Activated CD4-positive, alpha-beta T cell treated with anti-CD3 and anti-CD28 coated beads for 1 hour (primary cell): Measurements from ENCODE around the gene SLC6A9.

Experiments used
- DNase-seq: peaks from one replicate; pipeline ENCODE4 v3.0.0-alpha.2; 2020

Gene SLC6A9

GRCh38 chr1:44025816-44026215 lies 5.4 kb downstream of the SLC6A9 start:
- DNase-seq, result no peak

DNA sequence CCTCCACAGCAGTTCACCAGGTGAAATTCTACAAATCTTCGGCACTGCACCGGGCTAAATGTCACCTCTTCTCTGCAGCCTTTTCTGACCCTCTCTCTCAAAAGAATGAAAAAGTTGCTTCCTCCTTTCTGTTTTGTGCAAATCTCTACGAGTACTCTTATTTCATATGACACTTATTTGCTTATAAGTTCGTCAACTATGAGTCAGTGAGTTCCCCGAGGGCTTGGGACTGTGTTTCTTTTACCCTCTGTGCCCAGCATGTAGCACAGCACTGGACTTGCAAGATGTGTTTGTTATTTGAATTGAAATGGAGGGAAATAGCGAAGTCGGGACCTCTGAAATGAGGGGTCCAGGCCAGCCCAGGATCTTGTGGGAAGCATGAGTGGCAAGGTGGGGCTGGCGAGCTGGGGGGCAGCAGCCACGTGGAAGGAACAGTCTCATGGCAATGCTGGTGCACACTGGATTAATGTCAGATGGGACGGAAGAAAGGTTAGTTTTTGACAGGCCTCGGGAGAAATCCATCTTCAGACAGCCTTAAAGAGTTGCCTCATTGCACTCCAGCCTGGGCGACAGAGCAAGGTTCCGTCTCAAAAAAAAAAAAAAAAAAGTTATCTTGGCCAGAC lies 6.2 kb downstream of the SLC6A9 start:
- DNase-seq, result no peak

DNA sequence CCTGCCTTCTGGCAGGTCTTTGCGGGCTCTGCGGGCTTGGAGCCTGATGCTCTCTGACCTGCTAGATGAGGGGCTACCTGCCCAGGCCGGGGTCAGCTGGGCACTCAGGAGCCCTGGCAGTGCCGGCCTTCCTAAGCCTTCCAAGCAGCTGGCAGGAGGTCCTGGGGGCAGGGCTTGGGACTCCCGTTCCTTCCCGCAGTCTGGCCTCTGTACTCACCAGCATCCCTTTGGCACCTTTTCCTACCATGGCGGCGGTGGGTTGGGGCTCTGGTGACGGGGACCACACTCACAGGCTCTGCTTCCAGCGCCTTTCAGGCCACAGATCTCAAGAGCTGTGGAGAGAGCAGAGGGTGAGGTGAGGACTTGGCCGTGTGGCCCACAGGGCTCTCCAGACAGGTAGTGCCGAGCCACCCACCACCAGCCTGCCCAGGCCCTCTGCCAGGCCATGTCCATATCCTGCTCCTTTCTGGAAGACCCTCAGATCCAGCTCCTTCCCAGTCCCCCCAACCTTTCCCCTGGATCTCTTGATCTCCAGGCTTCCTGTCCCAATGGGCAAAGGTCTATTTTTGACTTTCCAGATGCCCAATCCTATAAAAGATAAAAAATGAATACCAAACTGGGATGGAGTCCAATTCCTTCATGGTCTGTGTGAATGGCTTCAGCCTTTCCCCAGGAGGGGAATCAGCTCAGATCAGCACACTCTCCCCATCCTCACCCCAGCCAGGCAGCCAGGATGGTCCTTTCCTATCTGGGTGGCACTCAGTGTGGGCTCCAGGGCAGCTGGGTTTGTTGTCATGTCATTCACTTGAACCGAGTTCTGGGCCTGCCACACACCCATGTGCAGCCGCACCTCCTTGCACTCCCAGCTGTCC lies 7.0 kb downstream of the SLC6A9 start:
- DNase-seq, result no peak

DNA sequence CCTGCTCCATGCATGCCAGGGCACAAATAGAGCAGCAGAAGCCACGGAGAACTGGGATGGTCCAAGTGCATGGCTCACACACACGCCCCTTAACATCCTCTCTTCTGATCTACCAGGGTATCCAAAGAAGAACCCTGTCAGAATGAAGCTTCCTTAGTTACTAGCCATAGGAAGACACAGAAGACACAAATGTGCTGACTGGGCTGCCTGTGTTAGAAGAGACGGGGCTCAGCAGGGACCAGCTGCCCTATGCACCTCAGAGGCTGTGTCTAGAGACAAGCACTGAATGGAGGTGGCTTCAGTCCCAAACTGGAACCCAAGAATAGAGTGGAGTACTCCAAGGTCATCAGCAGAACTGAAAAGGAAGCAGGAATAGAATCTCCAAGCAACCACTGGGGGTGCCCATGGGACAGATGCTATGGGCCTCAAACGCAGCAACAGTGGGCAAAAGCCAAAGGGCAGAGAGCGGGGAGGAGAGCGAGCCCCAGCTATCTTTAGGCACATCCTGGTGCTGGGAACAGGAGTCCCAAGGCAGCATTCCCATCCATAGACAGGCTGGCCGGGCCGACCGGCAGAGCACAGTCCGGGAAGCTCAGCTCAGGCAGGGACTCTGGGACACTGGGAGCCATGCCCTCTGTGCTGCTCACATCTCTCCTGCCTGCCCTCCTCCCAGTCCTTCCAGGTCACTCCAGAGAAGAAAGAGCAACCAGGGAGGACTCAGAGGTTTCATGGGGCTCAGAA lies 9.5 kb downstream of the SLC6A9 start:
- DNase-seq, result no peak

GRCh38 chr1:44021156-44021555 lies 10.1 kb downstream of the SLC6A9 start:
- no peak for DNase-seq

GRCh38 chr1:44020464-44020863 lies 10.8 kb downstream of the SLC6A9 start:
- DNase-seq, result no peak

- no peak for DNase-seq
Measured at GRCh38 chr1:44019466-44019948, 11.8 kb downstream of the SLC6A9 start.

GRCh38 chr1:44016890-44017400 lies 14.3 kb downstream of the SLC6A9 start:
- DNase-seq, result no peak

DNA sequence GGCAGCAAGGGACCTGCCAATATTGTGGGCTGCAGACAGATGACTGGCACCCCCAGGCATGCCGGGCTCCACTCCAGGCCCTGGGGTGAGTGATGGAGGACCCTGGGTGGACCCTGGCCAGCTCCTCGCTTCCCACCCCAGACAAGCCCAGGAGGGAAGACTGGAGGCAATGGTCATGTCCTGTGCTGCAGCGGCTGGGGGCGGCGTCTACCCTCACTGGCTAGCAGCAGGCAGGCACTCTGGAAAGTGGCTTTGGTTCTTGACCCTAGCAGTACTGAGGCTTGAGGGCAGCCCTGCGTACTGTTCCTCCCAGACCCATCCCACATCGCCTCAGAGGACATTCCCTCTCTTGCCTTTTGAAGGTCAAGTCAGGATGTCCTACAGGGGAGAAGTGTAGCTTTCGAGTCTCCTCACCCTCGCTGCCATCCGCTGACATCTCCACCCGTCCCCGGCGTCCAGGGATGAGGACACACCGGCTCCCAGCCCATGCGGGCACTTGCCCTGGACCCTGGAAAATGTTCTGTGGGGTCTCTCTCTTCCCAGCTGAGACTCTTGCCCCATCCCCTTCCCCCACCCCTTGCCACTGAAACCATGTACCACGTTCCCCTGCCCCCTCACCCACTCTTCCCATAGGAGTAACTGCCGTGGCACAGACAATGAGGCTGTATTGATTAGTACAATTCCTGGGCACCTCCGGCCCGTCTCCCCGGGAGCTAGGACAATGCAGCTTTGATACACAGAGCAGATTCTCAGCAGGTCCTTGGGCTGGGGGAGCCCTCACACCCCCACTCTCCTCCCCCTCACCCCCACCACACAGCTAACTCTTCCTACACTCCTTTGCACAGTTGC lies 15.0 kb downstream of the SLC6A9 start:
- no peak for DNase-seq

GRCh38 chr1:44015206-44015605 lies 16.1 kb downstream of the SLC6A9 start:
- no peak for DNase-seq

- DNase-seq, result no peak
Measured at GRCh38 chr1:44014365-44015104, 16.7 kb downstream of the SLC6A9 start.

GRCh38 chr1:44013949-44014348 lies 17.3 kb downstream of the SLC6A9 start:
- no peak for DNase-seq

- no peak for DNase-seq
Measured at GRCh38 chr1:44012941-44013609, 18.2 kb downstream of the SLC6A9 start.

- DNase-seq, result no peak
Measured at GRCh38 chr1:44012404-44012803, 18.9 kb downstream of the SLC6A9 start.

GRCh38 chr1:44010935-44011471 lies 20.3 kb downstream of the SLC6A9 start:
- no peak for DNase-seq

- DNase-seq, result no peak
Measured at GRCh38 chr1:44008259-44008658, 23.0 kb downstream of the SLC6A9 start.

DNA sequence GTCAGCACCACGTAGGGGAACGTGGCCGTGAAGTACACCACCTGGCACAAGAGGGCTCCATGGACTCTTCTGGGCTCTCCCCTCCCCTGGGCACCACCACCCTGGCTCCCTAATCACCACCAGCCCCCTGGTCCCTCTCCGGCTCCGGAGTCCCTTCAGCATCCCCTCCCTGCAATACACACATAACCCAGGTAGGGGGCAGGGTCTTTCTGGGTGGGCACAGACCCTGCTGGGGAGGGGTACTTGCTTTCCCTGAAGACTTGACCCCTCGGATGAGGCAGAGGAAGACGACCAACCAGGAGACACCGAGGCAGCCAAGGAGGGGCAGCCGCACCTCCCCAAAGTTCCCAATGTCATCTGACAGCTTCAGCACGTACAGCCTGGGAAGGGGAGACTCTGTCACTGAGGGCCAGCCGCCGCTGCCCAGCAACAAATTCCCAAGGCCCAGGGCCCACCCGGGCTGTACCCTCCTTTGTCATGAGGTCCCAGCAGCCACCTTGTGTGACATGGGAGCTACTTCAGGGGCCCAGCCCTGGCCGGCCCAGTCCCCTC lies 28.6 kb downstream of the SLC6A9 start:
- DNase-seq, result no peak

DNA sequence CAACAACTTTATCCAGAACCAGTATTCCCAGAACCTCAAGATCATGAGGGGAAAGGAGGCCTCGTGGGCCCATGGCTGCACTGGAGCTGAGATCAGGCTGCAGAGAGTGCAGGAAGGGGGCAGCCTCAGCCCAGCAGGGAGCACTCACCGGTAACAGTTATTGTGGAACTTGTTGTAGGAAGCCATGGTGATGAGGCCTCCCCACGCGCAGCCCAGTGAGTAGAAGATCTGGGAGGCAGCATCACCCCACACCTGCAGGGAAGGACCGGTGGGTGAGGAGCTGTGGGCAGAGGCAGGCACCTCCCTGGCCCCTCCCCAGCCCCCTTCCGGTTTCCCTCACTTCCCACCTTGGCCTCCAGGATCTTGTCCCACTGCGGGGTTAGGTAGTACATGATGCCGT lies 29.1 kb downstream of the SLC6A9 start:
- DNase-seq, result no peak

DNA sequence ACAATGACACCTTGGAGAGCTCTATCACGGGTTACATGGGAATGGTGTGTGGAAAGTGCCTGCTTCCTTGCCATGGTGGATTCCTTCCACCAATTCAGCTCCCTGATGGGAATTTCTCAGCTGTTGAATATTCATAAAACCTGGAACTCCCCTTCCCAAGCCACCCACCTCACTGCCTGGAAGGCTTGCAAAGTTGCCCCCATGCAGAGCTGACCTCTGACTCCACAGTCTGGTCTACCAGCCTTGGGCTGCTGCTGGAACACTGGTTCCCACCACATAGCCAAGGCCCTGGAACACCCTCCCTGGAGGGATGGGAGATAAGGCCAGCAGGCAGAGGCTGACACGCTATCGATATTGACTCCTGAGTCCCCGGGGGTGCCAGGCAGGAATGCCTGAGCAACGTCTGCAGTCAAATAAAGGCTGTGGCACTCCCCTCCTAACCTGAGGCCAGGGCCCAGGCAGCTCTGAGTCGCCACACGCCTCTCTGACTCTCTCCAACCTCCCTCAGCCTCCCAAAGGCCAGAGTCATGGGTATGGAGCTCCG lies 31.1 kb downstream of the SLC6A9 start:
- DNase-seq, result no peak

- no peak for DNase-seq
Measured at GRCh38 chr1:43999455-43999854, 31.8 kb downstream of the SLC6A9 start.
